Dendritic cell treated with granulocyte-macrophage colony-stimulating factor and Interleukin-4, amounts not matched to agents 40 ng/mL and 50 ng/mL, for 4 days (primary cell): Measurements from ENCODE around the gene STOML2.
"Not testable (repeated sequence)": the region's sequence is repeated elsewhere in the genome, so short reads cannot be mapped to it uniquely, and the experiment has no call there.

Source experiments
- H3K27ac Mint-ChIP-seq: one replicate; pipeline ENCODE4 v1.8.0; 2022; ENCODE audit warnings: mild to moderate bottlenecking, mixed read lengths
- H3K27me3 Mint-ChIP-seq: one replicate; pipeline ENCODE4 v1.8.0; 2022; ENCODE audit warnings: mild to moderate bottlenecking, mixed read lengths
- H3K36me3 Mint-ChIP-seq: one replicate; pipeline ENCODE4 v1.8.0; 2022; ENCODE audit warnings: low read depth, mixed read lengths
- H3K4me1 Mint-ChIP-seq: one replicate; pipeline ENCODE4 v1.8.0; 2022; ENCODE audit warnings: low read depth, mixed read lengths
- H3K4me3 Mint-ChIP-seq: one replicate; pipeline ENCODE4 v1.8.0; 2022; ENCODE audit warnings: mild to moderate bottlenecking, moderate library complexity, mixed read lengths
- H3K9me3 Mint-ChIP-seq: one replicate; pipeline ENCODE4 v1.8.0; 2022; ENCODE audit warnings: mixed read lengths
- intact Hi-C: fragments of 100-400 bp; cut with micrococcal nuclease; formaldehyde crosslinking; loops from one replicate; pipeline ENCODE4 v1.15.0; 2022

Gene STOML2

GRCh38 chr9:35102769-35103659, at the start of gene STOML2:
Gene STOML2, minus strand, starts transcription at chr9:35103131. Its CDS starts 37 bp downstream, at chr9:35103094.
- Mint-ChIP-seq H3K27me3 (no peaks in the 10 kb centered on the region), H3K4me1 (peaks cover 58% of the 10 kb centered on the region), H3K9me3 (no peaks in the 10 kb centered on the region), H3K27ac (peak within 1 kb of the TSS; percentile 93), H3K36me3 (peaks cover 83% of the 10 kb centered on the region), H3K4me3 (peak within 1 kb of the TSS; percentile 98)
- intact Hi-C loops = loop anchor here (1.0 to 5.0 kb wide), 3 partner anchors 8 to 629 kb away; partner anchors contain the start of genes CREB3 and TLN1

GRCh38 chr9:35147941-35148563, 45.1 kb upstream of the STOML2 start:
- H3K27ac Mint-ChIP-seq, intact Hi-C loops, H3K36me3 Mint-ChIP-seq, H3K27me3 Mint-ChIP-seq, H3K4me3 Mint-ChIP-seq, H3K4me1 Mint-ChIP-seq: not testable (repeated sequence)
- H3K9me3 Mint-ChIP-seq = peaks cover 29% of the 10 kb centered on the region

- intact Hi-C loops = no loop called here
- Mint-ChIP-seq H3K27ac (no peak overlapping the region), H3K9me3 (peaks cover 40% of the 10 kb centered on the region), H3K4me3 (no peak overlapping the region), H3K4me1 (no peaks in the 10 kb centered on the region), H3K36me3 (no peaks in the 10 kb centered on the region), H3K27me3 (no peaks in the 10 kb centered on the region)
Measured at GRCh38 chr9:35142037-35142436, 39.1 kb upstream of the STOML2 start.

GRCh38 chr9:35140093-35140492, 37.2 kb upstream of the STOML2 start:
- Mint-ChIP-seq H3K4me1 (no peaks in the 10 kb centered on the region), H3K27ac (no peak overlapping the region), H3K27me3 (no peaks in the 10 kb centered on the region), H3K4me3 (no peak overlapping the region), H3K9me3 (peaks cover 40% of the 10 kb centered on the region), H3K36me3 (no peaks in the 10 kb centered on the region)
- intact Hi-C loops = no loop called here

- Mint-ChIP-seq H3K36me3 (no peaks in the 10 kb centered on the region), H3K4me1 (no peaks in the 10 kb centered on the region), H3K27ac (no peak overlapping the region), H3K4me3 (no peak overlapping the region), H3K27me3 (peaks cover 2% of the 10 kb centered on the region), H3K9me3 (peaks cover 21% of the 10 kb centered on the region)
- intact Hi-C loops = no loop called here
Measured at GRCh38 chr9:35136866-35137265, 33.9 kb upstream of the STOML2 start.

- peaks cover 2% of the 10 kb centered on the region for H3K27me3 Mint-ChIP-seq
- peaks cover 13% of the 10 kb centered on the region for H3K9me3 Mint-ChIP-seq
- H3K27ac Mint-ChIP-seq = no peak overlapping the region
- no peaks in the 10 kb centered on the region for H3K4me1 Mint-ChIP-seq
- no peak overlapping the region for H3K4me3 Mint-ChIP-seq
- H3K36me3 Mint-ChIP-seq = no peaks in the 10 kb centered on the region
- intact Hi-C loops = no loop called here
Measured at GRCh38 chr9:35135988-35136387, 33.1 kb upstream of the STOML2 start.

GRCh38 chr9:35134920-35135319, 32.0 kb upstream of the STOML2 start:
- no peaks in the 10 kb centered on the region for H3K36me3 Mint-ChIP-seq
- no peaks in the 10 kb centered on the region for H3K4me1 Mint-ChIP-seq
- no peak overlapping the region for H3K27ac Mint-ChIP-seq
- H3K4me3 Mint-ChIP-seq = no peak overlapping the region
- peaks cover 2% of the 10 kb centered on the region for H3K27me3 Mint-ChIP-seq
- H3K9me3 Mint-ChIP-seq = peaks cover 2% of the 10 kb centered on the region
- intact Hi-C loops = no loop called here

- Mint-ChIP-seq H3K4me1 (peaks cover 38% of the 10 kb centered on the region), H3K9me3 (no peaks in the 10 kb centered on the region), H3K27me3 (no peaks in the 10 kb centered on the region), H3K36me3 (peaks cover 27% of the 10 kb centered on the region), H3K27ac (peak overlapping the region; percentile 88), H3K4me3 (peak overlapping the region; percentile 92)
- intact Hi-C loops = loop anchor here (1.0 to 2.0 kb wide), 5 partner anchors 14 to 436 kb away; partner anchors contain the start of gene STOML2
Measured at GRCh38 chr9:35116898-35117551, 14.1 kb upstream of the STOML2 start.

- intact Hi-C loops = loop anchor here (1.0 to 2.0 kb wide), 4 partner anchors 13 to 436 kb away; partner anchors contain the start of gene STOML2
- Mint-ChIP-seq H3K4me1 (peaks cover 43% of the 10 kb centered on the region), H3K27me3 (no peaks in the 10 kb centered on the region), H3K4me3 (peak overlapping the region; percentile 92), H3K9me3 (no peaks in the 10 kb centered on the region), H3K27ac (peak overlapping the region; percentile 88), H3K36me3 (peaks cover 30% of the 10 kb centered on the region)
Measured at GRCh38 chr9:35116539-35116897, 13.6 kb upstream of the STOML2 start.

- Mint-ChIP-seq H3K27me3 (no peaks in the 10 kb centered on the region), H3K4me3 (peak within 1 kb of the TSS; percentile 92), H3K27ac (peak within 1 kb of the TSS; percentile 88), H3K36me3 (peaks cover 34% of the 10 kb centered on the region), H3K9me3 (no peaks in the 10 kb centered on the region), H3K4me1 (peaks cover 48% of the 10 kb centered on the region)
- intact Hi-C loops = loop anchor here (1.0 to 2.0 kb wide), 4 partner anchors 13 to 437 kb away; partner anchors contain the start of gene STOML2
Measured at GRCh38 chr9:35115680-35116538, 13.0 kb upstream of the STOML2 start, which contains the start of gene ATOSB. Gene ATOSB, minus strand, starts transcription at chr9:35115862. Its CDS starts 7,588 bp downstream, at chr9:35108274.

- Mint-ChIP-seq H3K4me1 (peaks cover 56% of the 10 kb centered on the region), H3K27ac (peak overlapping the region; percentile 88), H3K36me3 (peaks cover 42% of the 10 kb centered on the region), H3K27me3 (no peaks in the 10 kb centered on the region), H3K9me3 (no peaks in the 10 kb centered on the region), H3K4me3 (peak overlapping the region; percentile 92)
- intact Hi-C loops = no loop called here
Measured at GRCh38 chr9:35114840-35115628, 12.1 kb upstream of the STOML2 start.

- H3K27ac Mint-ChIP-seq = peak overlapping the region; percentile 88
- no peaks in the 10 kb centered on the region for H3K27me3 Mint-ChIP-seq
- H3K9me3 Mint-ChIP-seq = no peaks in the 10 kb centered on the region
- peak overlapping the region; percentile 92 for H3K4me3 Mint-ChIP-seq
- H3K4me1 Mint-ChIP-seq = peaks cover 64% of the 10 kb centered on the region
- intact Hi-C loops = no loop called here
- peaks cover 49% of the 10 kb centered on the region for H3K36me3 Mint-ChIP-seq
Measured at GRCh38 chr9:35114113-35114839, 11.3 kb upstream of the STOML2 start.
